HG03108 (cell line): ENCODE results near the gene DNAJC6.

Source experiments
- ATAC-seq: cut with Tn5 transposase; IDR thresholded peaks from one replicate; pipeline ENCODE4 v1.9.1; 2021; ENCODE audit warnings: moderate library complexity; ENCODE audit not compliant: unreplicated experiment

Gene DNAJC6

GRCh38 chr1:65292861-65293593 is 16.3 kb upstream of the DNAJC6 start:
- no peak for ATAC-seq

GRCh38 chr1:65297706-65298105 is 11.6 kb upstream of the DNAJC6 start:
- ATAC-seq: no peak

- ATAC-seq: no peak
These were observed 10.0 kb upstream of the DNAJC6 start for GRCh38 chr1:65299328-65299727.

GRCh38 chr1:65308781-65309303 is 501 bp upstream of the DNAJC6 start:
- no peak for ATAC-seq

GRCh38 chr1:65310078-65310587 is 790 bp downstream of the DNAJC6 start:
- no peak for ATAC-seq

- no peak for ATAC-seq
These were observed 2.4 kb downstream of the DNAJC6 start for GRCh38 chr1:65311760-65312159.

- ATAC-seq: no peak
These were observed 6.9 kb downstream of the DNAJC6 start for GRCh38 chr1:65316233-65316632.

GRCh38 chr1:65317866-65318653 is 8.7 kb downstream of the DNAJC6 start:
- no peak for ATAC-seq

GRCh38 chr1:65319141-65319540 is 9.8 kb downstream of the DNAJC6 start:
- ATAC-seq: no peak

GRCh38 chr1:65319754-65320153 is 10.4 kb downstream of the DNAJC6 start:
- no peak for ATAC-seq

GRCh38 chr1:65321879-65322278 is 12.5 kb downstream of the DNAJC6 start:
- ATAC-seq: no peak

GRCh38 chr1:65323246-65323645 is 13.9 kb downstream of the DNAJC6 start:
- ATAC-seq: no peak

GRCh38 chr1:65330021-65330420 is 20.7 kb downstream of the DNAJC6 start:
- no peak for ATAC-seq

GRCh38 chr1:65330822-65331221 is 21.5 kb downstream of the DNAJC6 start:
- ATAC-seq: no peak

- no peak for ATAC-seq
These were observed 23.5 kb downstream of the DNAJC6 start for GRCh38 chr1:65332821-65333220.

- no peak for ATAC-seq
These were observed 24.7 kb downstream of the DNAJC6 start for GRCh38 chr1:65334081-65334480.

GRCh38 chr1:65339866-65340468 is 30.6 kb downstream of the DNAJC6 start:
- no peak for ATAC-seq

- no peak for ATAC-seq
These were observed 32.0 kb downstream of the DNAJC6 start for GRCh38 chr1:65341381-65341780.

GRCh38 chr1:65343286-65343685 is 33.9 kb downstream of the DNAJC6 start:
- ATAC-seq: no peak

- no peak for ATAC-seq
These were observed 35.0 kb downstream of the DNAJC6 start for GRCh38 chr1:65344171-65344814.

- ATAC-seq: no peak
These were observed 36.8 kb downstream of the DNAJC6 start for GRCh38 chr1:65346190-65346589.
